Measurements from ENCODE around the gene EPG5.

Gene EPG5

GRCh38 chr18:45838302-45839070, 128.6 kb downstream of the EPG5 start:
- TF ChIP-seq, protein P1, sequence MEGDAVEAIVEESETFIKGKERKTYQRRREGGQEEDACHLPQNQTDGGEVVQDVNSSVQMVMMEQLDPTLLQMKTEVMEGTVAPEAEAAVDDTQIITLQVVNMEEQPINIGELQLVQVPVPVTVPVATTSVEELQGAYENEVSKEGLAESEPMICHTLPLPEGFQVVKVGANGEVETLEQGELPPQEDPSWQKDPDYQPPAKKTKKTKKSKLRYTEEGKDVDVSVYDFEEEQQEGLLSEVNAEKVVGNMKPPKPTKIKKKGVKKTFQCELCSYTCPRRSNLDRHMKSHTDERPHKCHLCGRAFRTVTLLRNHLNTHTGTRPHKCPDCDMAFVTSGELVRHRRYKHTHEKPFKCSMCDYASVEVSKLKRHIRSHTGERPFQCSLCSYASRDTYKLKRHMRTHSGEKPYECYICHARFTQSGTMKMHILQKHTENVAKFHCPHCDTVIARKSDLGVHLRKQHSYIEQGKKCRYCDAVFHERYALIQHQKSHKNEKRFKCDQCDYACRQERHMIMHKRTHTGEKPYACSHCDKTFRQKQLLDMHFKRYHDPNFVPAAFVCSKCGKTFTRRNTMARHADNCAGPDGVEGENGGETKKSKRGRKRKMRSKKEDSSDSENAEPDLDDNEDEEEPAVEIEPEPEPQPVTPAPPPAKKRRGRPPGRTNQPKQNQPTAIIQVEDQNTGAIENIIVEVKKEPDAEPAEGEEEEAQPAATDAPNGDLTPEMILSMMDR (conservative IDR thresholded peaks at IDR 0.05): no peak
- TF ChIP-seq ZFX (IDR thresholded peaks at IDR 0.05): no peak
- H3K27ac ChIP-seq: no peak overlapping the region

DNA sequence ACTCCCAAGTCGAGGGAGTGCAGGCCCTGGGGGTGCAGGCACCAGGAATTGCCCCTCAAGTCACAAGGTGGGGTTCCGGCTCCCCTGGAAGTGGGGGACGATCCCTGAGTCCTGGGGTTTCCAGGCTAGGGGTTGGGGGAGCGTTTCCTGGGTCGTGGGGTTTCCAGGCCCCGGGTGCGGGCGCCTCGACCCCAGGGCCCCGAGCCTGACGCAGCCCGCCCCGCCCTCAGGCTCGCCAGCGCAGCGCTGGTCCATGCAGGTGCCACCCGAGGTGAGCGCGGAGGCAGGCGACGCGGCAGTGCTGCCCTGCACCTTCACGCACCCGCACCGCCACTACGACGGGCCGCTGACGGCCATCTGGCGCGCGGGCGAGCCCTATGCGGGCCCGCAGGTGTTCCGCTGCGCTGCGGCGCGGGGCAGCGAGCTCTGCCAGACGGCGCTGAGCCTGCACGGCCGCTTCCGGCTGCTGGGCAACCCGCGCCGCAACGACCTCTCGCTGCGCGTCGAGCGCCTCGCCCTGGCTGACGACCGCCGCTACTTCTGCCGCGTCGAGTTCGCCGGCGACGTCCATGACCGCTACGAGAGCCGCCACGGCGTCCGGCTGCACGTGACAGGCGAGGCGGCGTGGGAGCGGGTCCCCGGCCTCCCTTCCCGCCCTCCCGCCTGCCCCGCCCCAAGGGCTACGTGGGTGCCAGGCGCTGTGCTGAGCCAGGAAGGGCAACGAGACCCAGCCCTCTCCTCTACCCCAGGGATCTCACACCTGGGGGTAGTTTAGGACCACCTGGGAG, 129.7 kb downstream of the EPG5 start:
- H3K27ac ChIP-seq: no peak overlapping the region
- TF ChIP-seq ZFX (IDR thresholded peaks at IDR 0.05): no peak
- TF ChIP-seq, protein P1 (conservative IDR thresholded peaks at IDR 0.05): no peak

DNA sequence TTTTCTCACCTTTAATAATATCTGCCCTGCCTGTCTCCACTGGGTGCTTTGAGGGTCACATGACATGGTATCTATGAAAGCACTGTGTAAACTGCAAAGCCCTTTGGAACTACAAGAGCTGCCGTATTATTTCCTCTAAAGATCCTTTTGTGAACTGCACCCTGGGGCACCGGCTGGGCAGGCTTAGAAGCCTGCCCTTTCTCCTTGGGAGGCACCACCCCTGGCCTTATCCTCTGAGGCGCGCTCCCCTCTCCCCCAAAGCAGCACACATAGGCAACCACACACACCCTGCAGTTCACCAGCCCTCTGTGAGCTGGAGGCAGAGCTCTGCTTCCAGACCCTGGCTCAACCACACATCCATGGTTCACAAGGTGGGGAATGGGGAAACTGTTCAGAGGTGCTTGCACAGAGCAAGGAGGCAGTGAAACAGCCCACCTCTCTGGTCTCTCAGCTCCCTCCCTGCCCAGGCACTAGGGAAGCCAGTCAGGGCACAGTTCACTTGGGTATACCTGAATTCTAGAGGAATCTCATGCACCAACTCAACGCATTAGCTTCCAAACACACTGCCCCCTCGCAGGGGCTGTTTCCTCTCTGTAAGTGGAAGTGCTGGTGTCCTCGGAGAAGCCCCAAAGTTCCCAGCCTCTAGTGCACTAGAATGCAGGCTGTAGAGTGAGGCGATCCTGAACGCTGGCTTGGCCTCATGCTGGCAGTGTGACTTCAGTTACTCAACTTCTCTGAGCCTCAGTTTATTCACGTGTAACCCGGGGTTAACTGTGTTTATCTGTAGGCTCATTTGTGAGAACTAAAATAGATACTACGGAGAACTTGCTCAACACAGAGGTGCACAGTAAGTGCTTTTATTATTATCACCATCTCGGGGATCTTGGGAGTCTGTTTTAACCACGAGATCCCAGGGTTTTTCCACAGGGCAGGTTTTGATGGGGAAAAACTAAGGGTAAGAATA, 130.6 kb downstream of the EPG5 start:
- no peak overlapping the region for H3K27ac ChIP-seq
- TF ChIP-seq, protein P1 (conservative IDR thresholded peaks at IDR 0.05): no peak
- no peak for TF ChIP-seq ZFX (IDR thresholded peaks at IDR 0.05)

DNA sequence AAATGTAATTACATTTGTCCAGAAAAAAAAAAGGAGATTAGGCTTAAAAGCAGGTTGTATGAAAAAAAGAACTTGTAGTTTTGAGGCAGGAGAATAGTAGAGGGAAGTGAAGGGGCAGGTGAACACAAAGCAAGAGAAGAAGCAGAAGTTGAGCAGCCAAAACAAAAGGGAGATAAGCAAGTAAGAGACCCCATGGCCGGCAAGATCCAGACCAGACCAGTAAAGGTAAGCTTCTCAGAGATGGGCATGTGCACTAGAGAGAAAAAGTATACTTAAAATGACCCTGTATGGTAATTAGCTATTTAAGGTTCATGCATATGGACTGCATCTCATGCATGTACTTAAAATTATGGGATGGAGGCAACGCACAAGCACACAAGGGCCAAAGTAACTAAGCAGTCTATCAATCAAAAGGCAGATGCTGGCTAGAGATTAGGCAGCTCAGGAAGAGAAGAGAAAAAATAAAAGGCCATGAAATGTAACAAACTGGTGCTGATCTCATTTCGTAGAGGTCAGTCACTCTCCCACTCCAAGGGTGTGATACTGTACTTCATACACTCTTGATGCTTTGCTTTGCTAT, 132.0 kb downstream of the EPG5 start:
- TF ChIP-seq, protein P1 (conservative IDR thresholded peaks at IDR 0.05): no peak
- TF ChIP-seq ZFX (IDR thresholded peaks at IDR 0.05): no peak
- no peak overlapping the region for H3K27ac ChIP-seq

DNA sequence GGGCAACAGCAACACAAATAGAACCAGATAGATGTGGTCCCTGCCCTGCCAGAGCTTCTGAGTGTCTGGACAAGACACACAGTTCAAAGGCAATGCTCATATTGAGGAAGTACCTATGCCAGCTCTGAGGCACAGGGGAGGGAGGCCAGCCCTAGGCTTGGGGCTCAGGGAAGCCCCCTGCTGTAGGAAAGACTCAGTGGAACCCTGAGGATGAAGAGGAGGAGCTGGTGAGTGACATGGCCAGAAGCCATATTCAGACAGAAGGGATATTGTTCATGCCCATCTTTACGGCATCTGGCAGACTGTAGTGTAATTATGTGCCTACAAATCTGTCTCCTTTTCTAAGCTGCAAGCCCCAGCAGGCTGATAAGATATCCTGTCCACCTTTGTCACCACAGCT, 132.8 kb downstream of the EPG5 start:
- no peak overlapping the region for H3K27ac ChIP-seq
- TF ChIP-seq, protein P1 (conservative IDR thresholded peaks at IDR 0.05): no peak
- TF ChIP-seq ZFX (IDR thresholded peaks at IDR 0.05): no peak

DNA sequence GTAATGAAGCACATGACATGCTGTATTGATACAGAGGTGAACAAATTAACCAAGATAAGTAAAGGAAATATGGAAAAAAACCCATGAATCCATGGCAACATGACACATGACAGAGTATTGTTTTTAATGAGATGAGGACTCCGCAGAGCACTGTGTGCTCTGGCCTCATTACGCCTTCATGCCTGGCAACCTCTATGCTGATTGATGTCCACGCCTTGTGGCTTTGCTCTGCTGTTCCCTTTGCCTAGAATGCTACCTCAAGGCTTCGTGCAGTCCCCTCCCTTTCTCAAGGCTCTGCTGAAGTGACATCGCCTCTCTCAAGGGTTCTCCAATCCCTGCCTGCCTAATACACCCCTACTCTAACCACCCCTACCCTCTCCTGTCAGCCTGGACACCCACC, 133.3 kb downstream of the EPG5 start:
- H3K27ac ChIP-seq: no peak overlapping the region
- TF ChIP-seq, protein P1 (conservative IDR thresholded peaks at IDR 0.05): no peak
- no peak for TF ChIP-seq ZFX (IDR thresholded peaks at IDR 0.05)

Data from C4-2B (cell line).